GM19463 (cell line): ENCODE results near the gene PBX1.

Source experiments
- ATAC-seq: cut with Tn5 transposase; IDR thresholded peaks from one replicate; pipeline ENCODE4 v1.9.1; 2021; ENCODE audit warnings: mild to moderate bottlenecking, moderate library complexity; ENCODE audit not compliant: unreplicated experiment

Gene PBX1

GRCh38 chr1:164748253-164748899, 189.4 kb downstream of the PBX1 start:
- no peak for ATAC-seq

DNA sequence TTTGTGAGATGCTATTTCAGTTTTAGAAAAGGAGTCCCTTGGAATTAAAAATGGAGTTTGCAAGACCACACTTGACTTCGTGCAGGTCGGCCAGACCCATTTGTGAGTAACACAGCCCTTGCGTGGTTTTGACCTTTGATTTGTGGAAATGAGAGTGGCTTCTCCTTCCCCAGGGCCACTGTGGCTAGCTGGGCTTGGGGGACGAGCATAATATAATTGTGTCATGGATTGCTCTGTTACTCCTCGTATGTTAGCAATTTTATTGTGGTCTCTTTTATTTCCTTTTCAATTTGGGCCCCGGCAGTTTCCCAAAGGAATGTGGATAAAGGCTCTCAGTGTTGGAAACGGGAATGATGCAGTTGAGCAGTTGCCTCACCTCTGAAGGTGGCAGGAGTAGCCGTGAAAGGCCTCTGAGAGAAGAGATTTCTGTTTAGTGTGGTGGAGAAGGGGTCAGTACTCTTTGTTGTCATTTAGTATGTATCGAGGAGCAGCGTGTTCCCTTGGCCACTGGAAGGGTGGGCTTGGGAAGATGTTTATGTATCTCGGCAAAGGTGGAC, 194.6 kb downstream of the PBX1 start:
- no peak for ATAC-seq

- no peak for ATAC-seq
Observed at GRCh38 chr1:164754088-164754600, 195.2 kb downstream of the PBX1 start.

GRCh38 chr1:164755690-164756089, 196.7 kb downstream of the PBX1 start:
- no peak for ATAC-seq

DNA sequence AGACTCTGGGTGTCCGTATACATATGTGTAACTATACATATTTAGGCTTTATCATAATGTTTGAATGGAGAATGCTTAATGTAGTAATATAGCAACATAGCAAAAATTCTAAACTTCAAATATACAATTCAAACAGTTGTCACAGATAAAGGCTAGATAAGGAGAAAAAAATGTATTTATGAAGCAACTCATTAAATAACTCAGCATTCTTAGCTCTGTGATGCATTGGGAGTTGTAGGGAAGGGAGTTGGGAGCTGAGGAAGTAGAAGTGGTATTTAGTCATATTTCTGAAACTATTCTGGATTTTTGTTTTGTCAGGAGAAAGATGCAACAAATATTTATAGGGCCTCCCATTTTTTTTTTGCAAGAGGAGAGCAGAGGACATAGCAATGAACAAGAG, 197.8 kb downstream of the PBX1 start:
- no peak for ATAC-seq

GRCh38 chr1:164757625-164758024, 198.6 kb downstream of the PBX1 start:
- no peak for ATAC-seq

DNA sequence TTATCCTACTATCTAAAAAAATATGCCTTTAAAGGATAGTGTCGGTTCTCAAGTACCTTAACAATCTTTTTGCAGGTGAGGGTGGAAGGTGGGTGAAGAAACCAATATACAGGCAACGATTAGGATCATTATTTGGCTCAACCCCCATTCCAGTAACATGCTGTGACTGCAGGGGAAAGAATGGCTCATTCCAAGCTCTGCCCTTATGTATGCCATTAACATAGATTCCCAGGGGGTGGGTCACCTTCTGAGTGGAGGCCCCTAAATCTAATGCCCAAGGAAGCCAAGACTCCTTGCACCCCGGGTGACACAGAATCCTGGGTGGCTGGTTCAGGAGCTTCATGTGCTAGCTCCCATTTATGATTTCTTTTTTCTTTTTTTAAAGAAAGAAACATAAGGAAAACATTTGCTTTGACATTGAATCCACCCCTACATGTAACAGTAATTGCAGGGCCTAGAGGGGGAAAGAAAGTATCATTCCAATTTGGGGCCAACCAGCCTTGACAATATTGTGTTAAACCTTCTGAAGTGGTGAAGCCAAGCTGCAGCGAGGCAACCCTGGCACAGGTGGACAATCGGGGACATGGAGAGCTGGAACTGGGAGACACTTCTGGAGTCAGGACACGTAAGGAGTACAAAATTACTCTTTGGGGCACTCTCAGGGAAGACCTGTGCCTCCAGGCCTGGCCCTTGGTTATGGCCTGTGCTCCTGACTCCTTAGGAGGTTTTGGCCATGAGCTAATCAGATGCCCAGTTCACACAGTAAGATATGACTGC, 200.3 kb downstream of the PBX1 start:
- ATAC-seq: no peak

GRCh38 chr1:164759979-164760469, 201.0 kb downstream of the PBX1 start:
- ATAC-seq: no peak

GRCh38 chr1:164760569-164760968, 201.6 kb downstream of the PBX1 start:
- no peak for ATAC-seq

DNA sequence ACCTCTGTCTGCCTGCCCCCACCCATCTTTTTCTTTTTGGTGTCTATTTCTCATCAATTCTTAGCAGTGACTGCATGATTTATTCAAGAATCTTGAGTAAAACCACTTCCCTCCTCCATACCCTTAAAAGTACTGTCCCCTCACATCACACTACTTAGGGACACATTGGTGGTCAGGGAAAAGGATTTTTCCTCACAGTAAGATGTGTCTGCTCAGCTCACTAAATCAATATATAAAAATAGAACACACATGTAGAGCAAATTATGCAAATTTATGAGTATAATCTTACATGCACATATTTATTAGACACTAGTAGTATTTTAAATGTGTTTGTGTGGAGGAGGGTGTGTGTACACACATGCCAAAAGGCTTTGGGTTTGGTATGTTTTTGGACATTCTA, 202.0 kb downstream of the PBX1 start:
- no peak for ATAC-seq

GRCh38 chr1:164763098-164763497, 204.1 kb downstream of the PBX1 start:
- ATAC-seq: no peak

DNA sequence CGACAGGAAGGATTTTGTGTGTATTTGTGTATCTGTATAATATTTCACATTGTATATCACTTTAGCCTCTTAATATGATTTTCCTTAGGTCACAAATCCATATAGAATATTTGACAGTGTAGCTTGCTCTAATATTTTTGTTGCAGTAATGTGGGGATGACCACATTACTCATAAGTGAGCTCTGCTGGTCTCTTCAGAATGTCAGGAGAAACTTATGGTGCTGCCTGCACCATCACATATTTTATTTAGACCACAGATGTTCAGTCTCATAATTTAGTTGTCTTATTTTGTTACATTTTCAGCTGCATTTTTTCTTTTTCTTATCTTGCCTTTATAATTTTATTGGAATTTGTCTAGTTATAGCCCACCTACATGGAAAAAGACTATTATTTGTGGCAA, 205.3 kb downstream of the PBX1 start:
- no peak for ATAC-seq

DNA sequence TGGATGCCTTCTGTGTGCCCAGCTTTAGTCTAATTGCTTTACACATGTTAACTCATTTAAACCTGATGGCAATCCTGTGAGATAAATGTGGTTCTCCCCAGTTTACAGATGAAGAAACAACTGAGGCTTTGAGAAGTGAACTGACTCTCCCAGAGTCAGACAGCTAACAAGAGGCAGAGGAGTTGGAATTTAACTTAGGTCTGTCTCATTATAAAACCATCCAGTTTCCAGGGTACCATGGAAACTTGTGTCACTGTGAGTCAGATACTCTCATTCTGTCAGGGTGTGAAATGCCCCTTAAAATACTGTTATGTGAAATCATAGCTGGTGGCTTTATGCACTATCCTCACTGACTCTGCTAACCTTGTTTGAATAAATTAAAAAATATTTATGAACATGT, 206.6 kb downstream of the PBX1 start:
- ATAC-seq: no peak

DNA sequence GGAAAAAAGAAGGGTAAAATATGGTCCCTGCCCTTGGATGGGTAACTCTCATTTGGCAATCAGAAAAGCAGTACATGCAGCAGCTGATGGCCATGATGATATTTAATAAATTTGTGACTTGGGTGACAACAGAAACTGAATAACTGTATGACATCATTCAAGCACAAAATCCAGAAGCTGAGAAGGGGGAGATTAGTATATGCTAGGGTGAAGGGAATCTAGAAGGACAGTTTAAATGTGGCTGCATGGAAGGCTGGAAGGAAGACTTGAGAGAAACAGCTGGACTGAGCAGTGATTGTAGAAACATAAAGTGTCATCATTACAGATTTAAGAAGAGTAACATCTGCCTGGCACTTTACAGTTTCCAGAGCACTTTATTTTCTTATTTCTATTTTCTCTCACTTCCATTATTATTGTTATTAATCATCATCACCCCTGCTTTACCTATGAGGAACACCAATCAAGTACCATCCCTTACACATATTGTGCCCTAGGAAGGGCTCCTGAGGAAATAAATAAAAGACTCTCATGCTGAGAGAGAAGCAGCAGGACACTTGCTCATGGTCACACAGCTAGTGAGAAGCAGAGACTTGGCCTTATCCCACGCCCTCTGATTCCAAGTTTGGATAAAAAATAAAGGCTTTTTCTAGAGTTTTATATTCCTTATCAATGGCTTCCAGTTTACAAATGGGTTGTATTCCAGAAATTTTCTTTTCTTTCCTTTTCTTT, 207.2 kb downstream of the PBX1 start:
- no peak for ATAC-seq

- ATAC-seq: no peak
Observed at GRCh38 chr1:164767752-164768402, 208.9 kb downstream of the PBX1 start.

- no peak for ATAC-seq
Observed at GRCh38 chr1:164768619-164769018, 209.6 kb downstream of the PBX1 start.

- no peak for ATAC-seq
Observed at GRCh38 chr1:164769486-164770130, 210.6 kb downstream of the PBX1 start.

- ATAC-seq: no peak
Observed at GRCh38 chr1:164770131-164770529, 211.1 kb downstream of the PBX1 start.

GRCh38 chr1:164771041-164771618, 212.1 kb downstream of the PBX1 start:
- no peak for ATAC-seq
